ENCODE data around the gene NLGN1.

The NLGN1 gene

DNA sequence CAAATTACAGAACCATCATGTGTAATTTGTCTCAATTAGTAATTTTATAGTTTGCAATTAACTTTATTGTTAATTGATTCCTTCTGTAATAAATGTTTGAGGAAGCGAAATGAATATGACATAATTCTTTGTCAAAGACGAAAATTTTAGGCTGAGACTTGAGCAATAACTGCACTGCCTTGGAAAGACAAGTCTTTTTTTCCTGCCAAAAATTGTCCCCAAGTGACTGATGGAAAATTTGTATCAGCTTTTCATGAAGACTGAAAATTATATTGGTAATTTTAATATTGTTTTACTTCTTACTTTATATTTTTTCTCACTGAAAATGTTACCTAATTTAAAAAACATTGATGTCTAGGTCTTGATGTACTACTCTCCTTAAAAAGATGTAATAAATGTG lies 622.6 kb downstream of the NLGN1 start:
- FAIRE-seq: no peak

DNA sequence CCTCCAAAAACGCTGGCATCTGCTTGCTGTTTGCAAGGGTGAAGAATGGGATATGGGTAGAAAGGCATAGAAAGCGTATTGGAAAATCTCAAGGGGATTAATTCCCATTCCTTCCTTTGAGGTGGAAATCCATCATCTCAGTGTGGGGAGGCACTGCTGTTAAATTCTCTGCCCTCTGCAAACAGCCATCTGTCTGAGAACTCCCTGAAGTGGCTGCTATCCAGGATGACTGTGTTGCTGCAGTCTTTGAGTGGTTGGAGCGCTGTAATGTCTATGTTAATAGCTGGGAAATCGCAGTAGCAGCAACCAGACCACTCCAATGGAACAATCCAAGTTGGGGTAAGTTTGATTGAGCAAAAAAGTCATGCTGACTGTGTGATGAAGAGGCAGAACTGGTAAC lies 625.9 kb downstream of the NLGN1 start:
- FAIRE-seq: no peak

DNA sequence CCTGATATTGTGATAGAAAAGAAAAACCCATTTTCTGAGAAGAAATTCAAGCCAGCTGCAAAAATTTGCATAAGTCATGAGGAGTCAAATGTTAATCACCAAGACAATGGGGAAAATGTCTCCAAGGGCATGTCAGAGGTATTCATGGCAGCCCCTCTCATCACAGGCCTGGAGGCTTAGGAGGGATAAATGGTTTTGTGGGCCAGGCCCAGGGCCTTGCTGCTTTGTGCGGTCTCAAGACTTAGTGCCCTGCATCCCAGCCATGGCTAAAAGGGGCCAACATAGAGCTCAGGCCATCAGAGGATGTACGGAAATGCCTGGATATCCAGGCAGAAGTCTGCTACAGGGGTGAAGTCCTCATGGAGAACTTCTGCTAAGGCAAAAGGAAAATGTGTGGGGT lies 631.1 kb downstream of the NLGN1 start:
- no peak for FAIRE-seq

DNA sequence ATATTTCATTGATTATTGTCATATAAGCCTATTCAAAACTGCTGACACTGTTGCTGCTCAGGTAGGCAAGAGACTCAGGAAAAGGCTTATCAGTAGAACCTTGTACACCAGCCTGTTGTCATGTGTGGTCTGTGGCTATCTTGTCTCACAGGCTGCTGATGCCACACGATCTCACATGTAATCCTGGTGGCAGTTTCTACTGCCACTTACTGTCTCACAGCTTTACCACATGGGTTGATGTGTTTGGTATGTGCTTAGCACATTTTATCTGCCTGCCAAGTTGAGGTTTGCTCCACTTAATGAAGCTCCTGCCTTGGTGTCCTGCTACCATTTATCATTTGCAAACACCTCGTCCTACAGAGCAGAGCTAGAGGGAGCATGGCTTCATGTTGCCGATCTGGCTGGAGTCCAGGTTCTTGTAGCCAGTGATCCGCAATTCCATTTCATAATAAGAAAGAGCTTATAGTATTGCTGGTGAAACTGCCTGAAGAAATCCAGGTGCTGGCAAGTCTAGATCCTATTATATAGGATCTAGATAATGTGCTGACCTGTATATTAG lies 637.9 kb downstream of the NLGN1 start:
- no peak for FAIRE-seq

DNA sequence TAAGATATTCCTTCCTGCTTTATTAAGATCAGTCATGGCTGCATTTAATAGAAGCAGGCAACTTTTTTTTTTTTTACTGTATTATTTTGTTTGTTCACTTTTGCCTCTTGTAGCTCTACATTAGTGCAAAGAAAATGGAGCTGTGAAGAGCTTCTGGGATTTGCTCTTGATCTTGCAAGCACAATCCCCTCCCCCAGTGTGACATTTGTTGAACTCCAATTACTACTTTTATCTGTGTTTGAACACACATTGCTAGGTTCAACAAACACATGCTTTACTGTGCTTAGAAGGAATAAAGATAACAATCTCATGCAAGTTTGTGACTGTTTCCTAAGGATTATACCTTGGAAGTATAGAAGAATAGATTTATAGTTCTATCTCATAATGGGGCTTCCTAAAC lies 648.8 kb downstream of the NLGN1 start:
- no peak for FAIRE-seq

DNA sequence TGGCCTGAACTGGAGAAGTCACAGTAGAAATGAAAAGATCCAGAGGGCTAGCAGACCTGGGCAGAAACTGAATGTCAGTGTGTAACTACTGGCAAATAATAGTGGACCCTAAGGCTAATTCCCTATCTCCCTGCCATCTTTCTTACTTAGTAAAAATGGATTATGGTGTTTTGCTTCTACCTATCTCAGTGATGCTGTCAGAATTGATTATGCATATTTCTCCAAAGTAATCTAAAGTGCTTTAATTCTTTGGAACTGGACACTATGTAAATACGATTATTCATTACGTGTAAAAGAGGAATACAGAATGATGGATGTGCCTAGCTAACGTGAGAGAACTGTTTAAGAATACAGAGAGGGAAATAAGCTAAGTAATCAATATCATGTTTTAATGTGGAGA lies 651.9 kb downstream of the NLGN1 start:
- FAIRE-seq: no peak

DNA sequence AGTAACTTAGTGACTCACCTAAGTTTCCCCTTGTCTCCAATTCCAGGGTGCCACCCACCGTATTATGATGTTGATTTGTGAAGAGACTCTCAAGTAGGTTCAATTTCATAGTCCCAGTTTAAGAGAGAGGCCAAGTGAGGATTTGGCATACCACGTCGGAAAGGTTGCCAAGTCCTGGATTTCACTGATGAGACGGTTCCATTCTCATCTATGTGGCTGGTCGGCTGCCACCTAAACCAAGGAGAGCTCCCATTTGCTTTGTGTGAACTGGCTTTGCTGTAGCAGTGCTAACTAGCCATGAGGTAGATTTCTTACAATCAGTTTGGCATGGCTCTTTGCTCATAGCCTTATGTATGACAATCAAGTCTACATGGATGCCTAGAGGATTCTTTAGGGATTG lies 653.6 kb downstream of the NLGN1 start:
- FAIRE-seq: no peak

DNA sequence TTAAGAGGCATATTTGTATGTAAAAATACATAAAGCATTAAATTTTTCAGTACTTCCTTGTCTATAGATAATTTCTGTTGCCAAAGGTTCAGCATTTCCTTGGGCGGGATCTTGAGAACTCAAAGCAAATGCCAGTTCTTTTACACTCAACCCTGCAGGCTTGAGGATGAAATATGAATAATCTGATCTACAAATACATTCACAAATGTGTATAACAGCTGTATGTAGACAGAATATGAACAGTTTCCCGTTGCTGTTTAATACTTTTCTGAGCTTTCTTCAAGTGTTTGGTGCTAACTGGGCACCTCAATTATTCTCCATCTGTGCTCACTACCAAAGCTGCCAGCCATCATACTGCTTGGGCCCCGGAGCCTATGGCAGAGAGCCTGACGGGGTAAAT lies 661.3 kb downstream of the NLGN1 start:
- FAIRE-seq: no peak

DNA sequence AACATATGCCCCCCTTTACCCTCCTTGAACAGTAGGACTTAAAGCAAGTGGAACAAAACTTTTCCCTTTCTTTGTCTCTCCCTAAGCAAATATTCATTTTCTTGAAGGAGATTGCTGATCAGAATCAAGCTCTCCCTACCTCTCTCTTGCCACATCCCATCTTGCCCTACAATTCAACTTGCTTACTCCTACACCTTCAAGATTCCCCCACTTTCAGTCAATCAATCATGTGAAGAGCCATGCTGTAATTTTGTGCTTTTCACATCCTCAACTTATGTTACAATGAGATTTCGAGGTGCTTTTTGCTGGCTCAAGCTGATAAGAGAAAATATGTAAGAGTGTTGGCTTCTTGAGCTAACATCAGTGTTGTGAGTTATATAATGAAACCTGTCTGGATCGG lies 662.9 kb downstream of the NLGN1 start:
- FAIRE-seq: no peak

DNA sequence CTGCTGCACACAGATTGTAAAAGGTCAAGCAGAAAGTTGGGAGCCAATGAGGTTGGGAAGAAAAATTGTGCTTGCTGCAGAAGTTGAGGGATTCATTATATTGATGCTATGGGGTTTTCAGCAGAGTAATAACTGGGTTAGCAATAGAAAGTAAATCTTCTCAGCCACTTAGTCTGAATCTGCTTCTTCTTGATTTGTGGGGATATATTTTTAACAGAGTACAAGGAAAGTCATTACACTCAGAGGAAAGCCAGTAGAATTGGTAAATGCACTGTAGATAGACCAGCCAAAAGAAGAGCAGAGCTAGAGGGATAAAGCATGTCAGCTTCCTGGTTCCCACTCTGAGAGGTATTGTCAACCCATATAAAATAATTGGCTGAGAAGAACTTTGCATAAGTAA lies 663.6 kb downstream of the NLGN1 start:
- no peak for FAIRE-seq

DNA sequence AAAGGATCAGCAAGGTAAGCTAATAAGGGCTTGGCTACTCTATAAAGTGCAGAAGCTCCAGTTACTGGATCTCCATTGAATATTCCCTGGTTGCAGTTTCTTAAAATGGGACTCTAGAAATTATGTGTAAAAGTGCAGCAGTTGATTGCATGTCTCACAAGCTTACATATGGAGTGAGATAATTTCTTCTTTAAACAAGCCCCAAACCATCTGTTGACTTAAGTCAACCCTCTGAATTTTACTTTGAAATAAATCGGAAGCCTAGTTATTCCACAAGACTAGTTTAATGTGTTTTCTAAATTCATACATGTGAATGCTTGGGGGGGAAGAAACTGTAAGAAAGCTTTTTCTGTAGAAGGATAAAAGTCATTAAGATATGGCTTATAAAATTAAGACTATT lies 664.2 kb downstream of the NLGN1 start:
- FAIRE-seq: no peak

DNA sequence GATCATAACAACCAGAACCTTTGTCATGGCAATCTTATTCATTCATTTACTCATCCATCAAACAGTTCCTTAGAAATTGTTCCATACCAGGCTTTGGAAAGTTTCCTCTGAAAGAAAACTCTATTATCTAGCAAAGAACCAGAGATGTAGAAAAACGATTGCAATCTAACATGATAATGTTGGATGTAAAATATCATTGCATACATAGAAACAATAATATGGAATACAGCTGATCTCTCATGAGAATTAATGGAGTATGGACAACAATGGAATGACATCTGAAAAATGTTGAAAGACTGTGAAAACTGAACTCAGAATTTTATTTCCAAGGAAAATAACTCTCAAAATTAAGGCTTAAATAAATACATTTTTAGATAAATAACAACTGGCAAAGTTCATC lies 665.4 kb downstream of the NLGN1 start:
- no peak for FAIRE-seq

DNA sequence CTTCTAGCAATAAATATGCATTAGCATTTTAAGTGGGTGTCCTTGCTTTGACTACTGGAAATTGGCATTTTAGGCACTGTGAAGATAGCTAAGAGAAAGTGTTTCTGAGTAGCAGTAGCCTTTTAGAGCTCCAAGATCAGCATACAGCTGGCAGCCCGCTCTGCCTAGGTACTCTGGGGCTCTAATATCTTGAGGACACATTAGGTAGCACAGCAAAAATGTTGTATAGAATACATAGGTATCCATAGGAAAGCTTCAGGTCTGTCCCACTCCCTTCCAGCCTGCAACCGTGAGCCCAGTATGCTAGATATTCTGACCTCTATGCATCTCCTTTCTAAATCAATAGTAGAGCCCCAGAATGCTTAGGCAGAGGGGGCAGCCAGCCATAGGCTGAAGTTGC lies 670.5 kb downstream of the NLGN1 start:
- no peak for FAIRE-seq

DNA sequence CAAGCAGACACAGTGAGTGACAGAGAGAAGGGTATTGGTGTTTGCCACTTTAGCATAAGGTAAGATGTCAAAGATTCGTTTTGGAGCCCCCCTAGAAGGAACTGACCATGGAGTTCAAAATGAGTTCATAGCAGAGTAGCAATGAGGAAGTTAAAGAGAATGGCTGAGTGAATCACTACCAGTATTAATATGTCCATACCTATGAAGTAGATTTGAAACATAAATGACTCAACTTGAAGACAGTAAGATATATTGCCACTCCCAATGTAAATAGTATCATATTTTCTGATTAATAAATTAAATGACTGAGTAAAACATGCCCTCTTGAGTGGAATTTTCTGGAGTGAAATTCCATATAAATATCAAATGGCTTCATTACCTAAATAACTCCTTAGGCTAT lies 675.1 kb downstream of the NLGN1 start:
- no peak for FAIRE-seq

DNA sequence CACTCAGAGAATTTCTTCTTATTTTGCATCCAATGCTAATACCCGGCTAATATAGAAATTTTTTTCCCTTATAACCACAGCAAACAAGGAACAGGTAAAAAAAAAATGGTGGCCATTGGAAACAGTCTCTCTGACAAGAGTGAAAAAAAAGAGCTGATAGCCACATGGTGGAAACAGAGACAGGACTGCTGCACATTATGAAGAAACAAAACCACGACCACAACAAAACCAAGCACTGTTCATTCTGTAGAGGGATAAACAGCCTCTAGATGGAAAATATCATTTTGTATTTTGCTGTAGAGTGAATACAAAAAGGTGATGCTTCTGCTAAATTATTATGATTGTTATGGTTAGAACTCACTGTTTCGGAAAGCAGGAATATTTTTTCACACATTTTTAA lies 686.2 kb downstream of the NLGN1 start:
- no peak for FAIRE-seq

DNA sequence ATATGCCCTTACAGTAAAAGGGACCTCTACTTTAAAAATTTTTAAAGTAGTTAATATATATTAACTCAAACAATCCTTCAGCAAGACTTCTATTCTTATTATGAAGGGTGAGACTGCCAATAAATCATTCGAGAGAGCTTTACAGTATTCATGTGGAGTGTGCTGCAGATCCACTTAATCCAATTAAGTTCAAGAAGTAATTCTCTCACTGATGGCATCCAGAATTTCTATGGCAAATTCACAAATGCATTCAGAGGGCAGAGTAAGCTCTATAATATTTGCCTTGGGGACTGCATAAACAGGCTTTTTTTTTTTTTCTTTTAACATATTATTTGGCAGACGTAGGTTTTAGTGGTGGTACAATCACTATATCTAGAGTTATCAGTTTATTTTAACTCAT lies 692.0 kb downstream of the NLGN1 start:
- no peak for FAIRE-seq

DNA sequence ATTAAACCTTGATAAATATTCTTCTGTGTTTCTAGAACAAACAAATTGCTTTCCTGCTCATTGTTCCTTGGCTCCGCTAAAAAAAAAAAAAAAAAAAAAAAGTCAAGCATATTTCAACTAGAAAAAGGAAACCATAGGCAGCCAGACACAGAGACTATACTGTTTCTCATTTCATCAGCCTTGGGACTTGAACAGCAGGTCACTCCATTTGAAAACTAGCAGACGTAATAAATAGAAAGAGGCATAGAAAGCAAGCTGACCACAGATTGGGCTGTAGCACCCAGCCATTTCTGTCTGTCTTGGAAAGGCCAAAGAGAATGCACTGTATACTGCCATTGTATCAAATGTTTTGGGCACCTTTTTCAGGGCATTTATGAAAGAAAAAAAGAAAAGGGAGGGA lies 697.1 kb downstream of the NLGN1 start:
- no peak for FAIRE-seq

DNA sequence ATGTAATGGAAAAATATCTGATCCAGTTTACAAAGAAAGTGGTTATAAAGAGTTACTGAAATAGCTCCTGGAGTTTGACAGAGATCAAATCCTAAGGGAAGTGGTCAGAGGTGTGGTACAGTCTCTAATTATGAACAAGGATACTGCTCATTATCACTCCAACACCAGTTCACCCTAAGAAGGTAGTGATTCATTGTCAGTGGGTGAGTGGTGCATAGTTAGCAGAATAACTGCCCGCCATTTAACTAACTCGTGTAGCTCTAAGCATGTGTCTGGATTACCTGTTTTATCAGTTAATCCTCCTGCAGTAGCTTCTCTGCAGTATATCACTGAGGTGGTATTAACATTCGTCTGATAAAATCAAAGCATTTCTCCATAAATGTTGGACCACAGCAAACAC lies 700.1 kb downstream of the NLGN1 start:
- FAIRE-seq: no peak

DNA sequence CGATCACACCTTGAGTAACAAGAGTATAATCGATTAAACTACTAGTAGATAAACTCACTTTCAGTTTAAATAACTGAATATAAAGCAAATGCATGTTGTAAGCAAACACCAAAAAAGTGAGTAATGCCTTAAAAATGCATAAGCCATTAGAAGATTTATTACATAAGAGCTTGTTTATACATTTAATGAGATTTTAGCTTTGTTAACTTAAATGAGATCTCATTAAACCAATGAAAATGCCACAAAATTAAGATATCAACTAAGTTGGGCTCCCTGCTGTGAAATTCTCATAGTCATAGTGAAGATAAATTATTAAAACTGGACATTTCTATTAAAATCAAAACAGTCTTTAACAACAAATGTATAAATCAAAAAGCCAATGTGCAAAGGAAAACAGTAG lies 701.2 kb downstream of the NLGN1 start:
- FAIRE-seq: no peak

DNA sequence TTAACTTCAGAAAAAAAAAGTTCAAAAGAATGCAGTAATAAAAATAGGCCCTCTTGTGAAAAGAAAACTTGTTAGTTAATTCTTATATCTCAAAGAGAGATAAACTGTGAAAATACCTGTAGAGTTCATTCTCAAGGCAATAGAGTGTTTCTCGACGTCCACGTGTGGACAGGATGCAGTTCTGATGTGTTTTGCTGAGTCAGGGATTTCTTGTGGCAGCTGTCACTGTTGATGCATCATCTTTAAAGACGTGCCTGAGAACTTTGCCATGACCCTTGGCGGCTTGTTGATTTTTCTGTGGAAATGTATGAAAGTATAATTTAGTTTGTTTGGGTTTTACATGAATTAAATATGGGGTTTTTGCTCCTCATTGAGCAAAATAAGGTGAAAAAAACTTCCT lies 702.2 kb downstream of the NLGN1 start:
- FAIRE-seq: no peak

DNA sequence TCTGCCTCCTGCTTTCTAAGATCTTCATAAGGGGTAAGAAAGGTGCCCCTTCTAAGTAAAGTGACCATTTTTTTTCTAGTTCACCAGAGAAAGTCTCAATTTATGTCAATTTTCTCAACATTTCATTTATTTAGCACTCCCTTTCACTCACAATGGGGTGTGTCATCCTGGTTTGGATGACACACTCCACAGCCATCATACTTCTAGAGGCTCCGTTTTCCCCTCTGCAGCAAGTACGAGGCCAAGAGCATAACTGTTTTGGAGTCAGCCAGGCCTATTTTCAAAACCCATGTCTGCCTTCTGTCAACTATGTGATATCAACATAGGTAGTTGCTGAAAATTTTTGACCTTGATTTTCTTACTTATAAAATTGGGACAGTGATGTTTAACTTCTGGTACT lies 703.2 kb downstream of the NLGN1 start:
- FAIRE-seq: no peak

DNA sequence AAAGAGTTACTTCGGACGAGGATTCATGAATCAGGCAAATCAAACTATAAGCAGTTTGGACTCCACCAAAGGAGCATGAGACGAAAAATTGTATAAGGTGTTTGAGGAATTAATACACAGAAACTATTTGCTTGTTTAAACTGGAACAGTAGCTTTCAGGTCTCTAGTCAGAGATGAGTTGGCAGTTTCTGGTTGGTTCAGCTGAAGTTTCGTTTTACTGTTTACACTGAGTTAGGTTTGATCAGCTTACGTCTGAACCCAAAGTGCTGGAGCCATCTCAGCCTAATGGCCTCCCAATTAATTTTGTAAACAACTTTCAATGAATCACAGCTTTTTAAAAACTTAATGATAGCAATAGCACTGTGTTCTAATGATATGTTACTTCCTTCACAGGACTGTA lies 703.7 kb downstream of the NLGN1 start:
- no peak for FAIRE-seq

DNA sequence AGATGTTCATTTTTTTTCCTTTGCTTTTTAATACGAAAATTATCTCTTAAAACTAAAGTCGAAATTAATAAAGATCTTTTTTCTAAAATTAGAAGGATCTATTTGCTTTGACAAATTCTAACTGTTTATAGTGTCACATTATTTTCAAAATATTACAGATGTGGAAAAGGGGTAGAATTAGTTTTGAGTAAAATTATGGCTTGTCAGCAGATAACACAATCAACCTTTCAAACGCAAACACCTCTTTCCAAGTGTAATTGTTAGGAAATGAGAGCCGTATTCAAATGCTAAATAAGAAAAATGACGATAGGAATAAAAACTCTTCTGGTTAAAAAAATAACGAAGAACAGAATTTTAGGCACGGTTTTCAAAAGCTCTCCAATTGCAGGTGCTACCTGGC lies 704.7 kb downstream of the NLGN1 start:
- FAIRE-seq: no peak

DNA sequence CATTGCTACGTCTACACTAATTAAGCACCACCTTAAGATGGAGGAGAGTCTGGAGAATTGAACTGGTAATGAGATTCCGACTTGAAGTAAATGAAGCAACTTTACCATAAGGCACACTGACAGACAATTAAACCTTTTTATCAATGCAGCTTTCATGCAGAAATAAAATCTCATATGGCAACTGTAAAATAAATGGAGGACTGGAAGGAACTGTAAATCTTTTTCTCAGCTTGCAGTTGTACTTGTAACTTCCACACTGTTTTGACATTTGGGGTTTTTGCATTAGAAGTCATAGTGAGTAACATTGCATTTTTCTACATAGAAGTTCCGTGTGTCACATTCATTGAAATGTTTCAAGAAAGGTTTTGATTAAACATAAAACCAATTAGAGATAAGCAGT lies 705.3 kb downstream of the NLGN1 start:
- no peak for FAIRE-seq

DNA sequence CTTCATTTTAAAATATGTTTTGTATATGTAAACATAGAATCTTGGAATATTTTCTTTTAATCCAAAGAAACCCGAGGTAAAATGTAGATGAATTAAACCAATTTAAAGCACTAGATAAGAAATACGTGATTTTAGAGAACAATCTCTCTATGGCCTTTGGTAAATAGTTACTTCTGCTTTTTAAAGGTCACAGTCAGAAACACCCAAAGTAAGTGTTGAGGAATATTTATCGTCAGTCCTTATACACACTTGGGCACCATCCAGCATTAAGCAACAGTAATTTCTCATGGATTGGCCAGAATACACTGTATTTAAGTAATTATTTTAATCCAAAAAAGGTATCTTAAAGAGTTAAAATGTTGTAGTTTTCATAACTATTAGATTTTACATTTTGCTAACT lies 713.2 kb downstream of the NLGN1 start:
- no peak for FAIRE-seq

DNA sequence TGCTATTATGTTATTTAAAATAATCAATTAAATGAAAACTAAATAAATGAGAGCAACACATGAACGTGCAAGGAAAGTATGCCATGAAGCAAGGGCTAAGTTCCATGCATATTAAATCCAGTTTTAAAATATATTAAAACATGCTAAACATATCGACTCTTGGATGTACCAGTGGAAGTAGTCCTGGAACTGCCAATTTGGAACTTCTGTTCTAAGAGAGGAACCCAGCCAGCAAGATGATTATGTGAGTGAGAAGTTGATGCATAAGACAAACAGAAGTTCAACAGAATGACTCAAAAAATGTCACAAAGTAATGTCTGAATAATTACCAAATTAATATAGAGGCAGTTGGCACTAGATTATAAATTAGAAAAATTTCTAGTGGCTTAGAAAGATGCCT lies 714.2 kb downstream of the NLGN1 start:
- no peak for FAIRE-seq

Data from A204.1 (cell line).